Esophagus muscularis mucosa (tissue), 4 donors: Measurements from ENCODE around the gene CCM2. TPM values are rescaled to one million over a fixed set of nuclear protein-coding genes. Genes with fewer than 3 reads are reported as not detected.

Experiments
- DNase-seq: peaks from one replicate; pipeline ENCODE4 v3.0.0-alpha.2; 2017; ENCODE audit errors: extremely low spot score
- H3K27ac ChIP-seq, 4 donors: fragments of 200-600 bp; sonication (generic); replicated peaks in 1 of 4; 1 replicate in 3 of 4; 2 replicates in 1 of 4; pipeline ENCODE4 v1.5.1; 2016 to 2019; ENCODE audit warnings: mild to moderate bottlenecking in 1 of 4
- H3K27me3 ChIP-seq, 4 donors: fragments of 200-600 bp; sonication (generic); one replicate each; pipeline versions ENCODE4 v1.5.1 to v1.6.0; 2016 to 2019
- H3K36me3 ChIP-seq, 4 donors: fragments of 200-600 bp; sonication (generic); one replicate each; pipeline ENCODE4 v1.5.1; 2016 to 2019
- H3K4me1 ChIP-seq, 4 donors: fragments of 200-600 bp; sonication (generic); one replicate each; pipeline ENCODE4 v1.5.1; 2016 to 2019
- H3K4me3 ChIP-seq, 4 donors: fragments of 200-600 bp; sonication (generic); 1 replicate in 2 of 4; 2 replicates in 2 of 4; pipeline ENCODE4 v1.5.1; 2016 to 2019; ENCODE audit warnings: mild to moderate bottlenecking in 4 of 4, moderate library complexity in 1 of 4
- H3K9me3 ChIP-seq, 4 donors: fragments of 200-600 bp; sonication (generic); 1 replicate in 3 of 4; 2 replicates in 1 of 4; pipeline ENCODE4 v1.5.1; 2016 to 2019
- CTCF ChIP-seq, 3 experiments: fragments of 200-600 bp in 2 of 3; fragments of 450-650 bp in 1 of 3; sonication (generic) in 2 of 3; IDR thresholded peaks; one replicate each; pipeline ENCODE4 v1.5.1; 2017 to 2019; ENCODE audit warnings: antibody characterized with exemption in 3 of 3, mild to moderate bottlenecking in 2 of 3, moderate library complexity in 1 of 3
- EP300 ChIP-seq: sonication (generic); formaldehyde crosslinking; IDR thresholded peaks from one replicate; pipeline ENCODE4 v1.6.1; 2017; ENCODE audit warnings: antibody characterized with exemption
- POLR2A ChIP-seq: fragments of 450-650 bp; IDR thresholded peaks from one replicate; pipeline ENCODE4 v1.6.1; 2017; ENCODE audit warnings: antibody characterized with exemption, moderate library complexity, mild to moderate bottlenecking, low read depth
- POLR2AphosphoS5 ChIP-seq, 2 donors: sonication (generic); formaldehyde crosslinking; IDR thresholded peaks; one replicate each; pipeline ENCODE4 v1.6.1; 2017; ENCODE audit warnings: antibody characterized with exemption in 2 of 2
- WGBS: methylation state at CpG from one replicate; pipeline ENCODE4 v1.1.5; 2018; 5-methylcytosine and 5-hydroxymethylcytosine counted together
- intact Hi-C: fragments of 100-400 bp; cut with DNase I; formaldehyde crosslinking; loops from one replicate; pipeline ENCODE4 v1.15.1; 2023
- total RNA-seq, 4 donors: library from RNA; depleted of rRNA; stranded (reverse); fragments of >200 nt; gene quantifications; one replicate each; pipeline versions ENCODE4 v1.1.0 to v1.2.1, GENCODE V29; 2016

CCM2 gene
- total RNA-seq, 4 donors from 2014 or later: 40.3 to 61.7 (median 49.4) TPM

GRCh38 chr7:44965937-44966730 is 33.9 kb upstream of the CCM2 start:
- WGBS: 97% methylated on average over 5 of the region's 18 CpGs
- Histone ChIP-seq H3K27ac (no peak overlapping the region), H3K36me3 (no peaks in the 10 kb centered on the region), H3K9me3 (no peaks in the 10 kb centered on the region), H3K4me1 (peaks cover 9 to 15% (median 14%) of the 10 kb centered on the region in 4 donors), H3K4me3 (no peak overlapping the region), H3K27me3 (peaks cover 0 to 23% (median 0%) of the 10 kb centered on the region in 4 donors)
- DNase-seq: no peak
- intact Hi-C loops: no loop called here
- TF ChIP-seq POLR2A (no peak), POLR2AphosphoS5 (IDR thresholded peaks at IDR 0.05) (no peak), EP300 (no peak), CTCF (IDR thresholded peaks at IDR 0.05) (no peak)

GRCh38 chr7:44966731-44967538 is 33.1 kb upstream of the CCM2 start:
- intact Hi-C loops: no loop called here
- no peak for TF ChIP-seq EP300
- TF ChIP-seq CTCF (IDR thresholded peaks at IDR 0.05): no peak
- no peak for TF ChIP-seq POLR2A
- TF ChIP-seq POLR2AphosphoS5 (IDR thresholded peaks at IDR 0.05): no peak
- WGBS: 66% methylated on average over 4 of the region's 9 CpGs

GRCh38 chr7:44967571-44968446 is 32.2 kb upstream of the CCM2 start:
- Histone ChIP-seq H3K27me3 (peaks cover 0 to 9% (median 0%) of the 10 kb centered on the region in 4 donors), H3K4me1 (peaks cover 3 to 6% (median 5%) of the 10 kb centered on the region in 4 donors), H3K4me3 (no peak overlapping the region), H3K36me3 (no peaks in the 10 kb centered on the region), H3K9me3 (no peaks in the 10 kb centered on the region), H3K27ac (no peak overlapping the region)
- 69% methylated on average over 16 of the region's 18 CpGs for WGBS
- DNase-seq: no peak
- intact Hi-C loops: no loop called here
- TF ChIP-seq EP300: no peak
- peak in 1 of 3 experiments; percentile 19 for TF ChIP-seq CTCF (IDR thresholded peaks at IDR 0.05)

More at GRCh38 chr7:44966731-44967538, 33.1 kb upstream of the CCM2 start:
- H3K4me1 ChIP-seq: peaks cover 9 to 15% (median 13%) of the 10 kb centered on the region in 4 donors
- H3K27ac ChIP-seq: no peak overlapping the region
- no peak overlapping the region for H3K4me3 ChIP-seq
- H3K36me3 ChIP-seq: no peaks in the 10 kb centered on the region
- H3K27me3 ChIP-seq: peaks cover 0 to 18% (median 0%) of the 10 kb centered on the region in 4 donors
- DNase-seq: no peak
- no peaks in the 10 kb centered on the region for H3K9me3 ChIP-seq

- Histone ChIP-seq H3K27ac (no peak overlapping the region), H3K4me1 (no peaks in the 10 kb centered on the region), H3K9me3 (no peaks in the 10 kb centered on the region), H3K4me3 (no peak overlapping the region), H3K36me3 (no peaks in the 10 kb centered on the region), H3K27me3 (peaks cover 0 to 4% (median 0%) of the 10 kb centered on the region in 4 donors)
- intact Hi-C loops: no loop called here
- 95% methylated on average over 11 of the region's 11 CpGs for WGBS
- no peak for DNase-seq
- no peak for TF ChIP-seq CTCF (IDR thresholded peaks at IDR 0.05)
- no peak for TF ChIP-seq POLR2AphosphoS5 (IDR thresholded peaks at IDR 0.05)
- no peak for TF ChIP-seq EP300
- TF ChIP-seq POLR2A: no peak
These were observed 30.8 kb upstream of the CCM2 start for GRCh38 chr7:44969049-44969700.
